DLD1 (cell line): ENCODE measurements around the gene COX7A2.

Experiments
- in situ Hi-C: cut with HindIII; loops from 2 replicates; pipeline ENCODE4 v1.10.0; 2017; ENCODE audit warnings: low sequenced_read_pairs

The COX7A2 gene, protein sequence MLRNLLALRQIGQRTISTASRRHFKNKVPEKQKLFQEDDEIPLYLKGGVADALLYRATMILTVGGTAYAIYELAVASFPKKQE

GRCh38 chr6:75243333-75244062 is at the start of gene COX7A2:
Gene COX7A2 (minus strand): TSS chr6:75243801. CDS start chr6:75243734, 67 bp downstream.
- in situ Hi-C loops: no loop called here

- in situ Hi-C loops: no loop called here
Measured at GRCh38 chr6:75292555-75292954, 49.0 kb upstream of the COX7A2 start.

DNA sequence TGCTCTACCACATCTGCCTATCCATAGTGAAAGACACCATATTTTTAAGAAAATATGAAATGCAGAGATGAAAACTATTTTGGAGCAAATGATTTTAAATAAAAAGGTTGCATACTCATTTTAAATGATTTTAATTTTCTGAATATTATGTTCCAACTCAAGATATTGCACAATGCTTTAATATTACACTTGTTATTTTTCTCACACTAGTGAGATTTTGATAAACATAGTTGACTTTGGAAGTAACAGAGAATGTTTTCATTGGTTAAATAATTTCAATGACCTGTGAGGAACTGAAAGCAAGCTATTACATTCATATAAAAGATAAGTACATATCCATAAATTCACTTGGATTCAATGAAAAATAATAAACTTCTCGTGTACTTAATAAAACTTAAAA is 48.1 kb upstream of the COX7A2 start:
- in situ Hi-C loops: no loop called here

DNA sequence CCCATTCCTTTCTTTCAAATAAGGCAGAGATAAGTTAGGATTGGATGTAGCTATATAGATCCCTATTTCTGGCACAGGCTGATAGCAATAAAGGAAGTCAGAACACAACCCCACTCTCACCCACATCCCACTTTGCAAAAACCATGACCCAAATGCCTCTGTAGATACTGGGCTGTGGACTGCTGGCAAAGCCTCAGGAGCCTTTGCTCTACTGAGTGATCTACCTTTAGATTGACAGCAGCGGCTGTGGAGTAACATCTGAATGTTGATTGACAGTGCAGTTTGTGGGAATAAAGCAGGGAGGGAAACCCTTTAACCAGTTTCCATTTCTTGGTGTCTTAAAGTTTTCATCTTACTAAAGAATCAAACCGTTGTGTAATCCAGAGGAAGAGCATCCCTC is 47.7 kb upstream of the COX7A2 start:
- in situ Hi-C loops: no loop called here

- in situ Hi-C loops: no loop called here
Measured at GRCh38 chr6:75290136-75290945, 46.7 kb upstream of the COX7A2 start.

DNA sequence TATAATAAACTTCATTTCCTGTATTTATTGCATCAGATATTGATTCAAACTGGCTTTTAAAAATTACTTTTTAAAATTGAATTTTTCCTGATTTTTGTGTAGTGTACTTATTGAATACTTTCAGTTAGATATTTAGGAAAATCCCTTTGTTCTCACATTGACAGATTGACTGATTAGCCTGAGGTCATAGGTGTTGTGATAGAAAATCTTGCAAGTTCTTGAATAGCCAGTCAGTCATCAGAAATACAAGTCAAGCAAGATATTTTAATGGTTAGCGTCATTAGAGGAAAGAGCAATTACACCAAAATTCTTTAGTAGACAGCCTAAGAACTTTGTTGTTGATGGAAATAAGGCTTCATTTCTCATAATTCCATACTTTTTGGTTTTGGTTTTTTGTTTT is 44.4 kb upstream of the COX7A2 start:
- in situ Hi-C loops: no loop called here

DNA sequence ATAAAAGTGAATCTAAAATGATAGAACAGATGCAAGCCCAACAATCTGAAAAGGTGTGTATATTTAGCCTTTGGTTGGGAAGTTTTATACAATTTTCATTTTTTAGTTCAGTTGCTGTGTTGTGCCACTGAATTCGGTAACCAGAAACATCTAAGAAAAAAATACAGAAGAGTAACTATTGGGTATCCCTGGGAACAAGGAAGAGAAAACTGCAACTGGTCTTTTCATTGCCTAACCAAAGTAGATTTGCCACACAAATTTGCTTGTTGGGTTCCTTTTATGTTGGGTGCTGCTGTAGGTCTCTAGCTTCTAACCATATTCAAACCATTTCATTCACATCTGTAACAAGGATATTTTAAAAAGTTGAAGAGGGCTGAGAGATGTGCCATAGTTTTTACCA is 43.8 kb upstream of the COX7A2 start:
- in situ Hi-C loops: no loop called here

DNA sequence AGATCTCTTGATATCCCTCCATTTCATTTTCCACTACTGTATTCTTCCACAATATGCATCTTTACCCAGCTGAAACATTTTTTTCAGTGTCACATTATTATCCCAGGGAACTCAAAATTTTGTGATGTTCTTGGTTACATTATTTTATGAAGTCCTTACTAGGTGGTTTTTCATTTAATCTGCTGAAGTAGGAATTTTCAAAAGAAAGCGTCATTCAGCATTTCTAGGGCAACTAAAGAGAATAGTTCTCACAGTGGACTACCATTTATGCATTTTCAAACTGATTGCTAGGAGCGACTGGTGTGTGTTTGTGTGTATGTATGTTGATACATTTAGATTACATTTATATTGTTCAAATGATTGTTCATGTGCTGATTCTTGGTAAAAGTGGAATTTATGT is 43.4 kb upstream of the COX7A2 start:
- in situ Hi-C loops: no loop called here

- in situ Hi-C loops: no loop called here
Measured at GRCh38 chr6:75285283-75285639, 41.7 kb upstream of the COX7A2 start.

DNA sequence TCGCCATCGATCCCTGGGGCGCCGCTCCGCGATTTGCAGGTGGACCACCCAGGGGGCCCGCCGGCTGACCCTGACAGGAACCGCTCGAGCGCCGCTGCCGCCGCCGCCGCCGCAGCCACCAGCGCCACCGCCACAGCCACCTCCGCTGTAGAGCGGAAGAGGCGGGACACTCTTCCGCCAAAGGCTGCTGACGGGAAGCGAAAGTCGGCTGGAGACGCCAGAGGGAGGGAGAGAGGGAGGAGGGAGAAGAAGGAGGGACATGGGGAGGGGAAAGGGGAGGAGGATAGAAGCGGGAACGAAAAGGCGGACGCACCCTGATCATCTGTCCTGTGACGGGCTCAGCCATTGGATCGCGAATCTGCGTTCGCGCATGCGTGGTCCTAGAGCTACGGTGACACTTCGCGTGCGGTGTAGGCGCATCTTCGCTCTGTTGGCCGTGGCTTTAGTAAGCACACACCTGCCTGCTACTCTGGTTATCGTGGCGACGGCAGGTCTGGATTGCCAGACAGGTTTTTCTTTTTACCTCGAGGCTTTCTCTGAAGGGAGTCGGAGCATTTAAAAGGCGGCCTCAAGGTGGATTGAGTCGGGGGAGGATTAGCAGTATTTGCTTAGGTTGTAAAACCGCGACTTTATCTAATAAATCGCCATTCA is 41.2 kb upstream of the COX7A2 start, which contains the start of gene TMEM30A:
TSS of gene TMEM30A (minus strand) at position 161 of the 651 bp plus-strand sequence. CDS start at position 7, 154 bp downstream.
- in situ Hi-C loops: no loop called here

DNA sequence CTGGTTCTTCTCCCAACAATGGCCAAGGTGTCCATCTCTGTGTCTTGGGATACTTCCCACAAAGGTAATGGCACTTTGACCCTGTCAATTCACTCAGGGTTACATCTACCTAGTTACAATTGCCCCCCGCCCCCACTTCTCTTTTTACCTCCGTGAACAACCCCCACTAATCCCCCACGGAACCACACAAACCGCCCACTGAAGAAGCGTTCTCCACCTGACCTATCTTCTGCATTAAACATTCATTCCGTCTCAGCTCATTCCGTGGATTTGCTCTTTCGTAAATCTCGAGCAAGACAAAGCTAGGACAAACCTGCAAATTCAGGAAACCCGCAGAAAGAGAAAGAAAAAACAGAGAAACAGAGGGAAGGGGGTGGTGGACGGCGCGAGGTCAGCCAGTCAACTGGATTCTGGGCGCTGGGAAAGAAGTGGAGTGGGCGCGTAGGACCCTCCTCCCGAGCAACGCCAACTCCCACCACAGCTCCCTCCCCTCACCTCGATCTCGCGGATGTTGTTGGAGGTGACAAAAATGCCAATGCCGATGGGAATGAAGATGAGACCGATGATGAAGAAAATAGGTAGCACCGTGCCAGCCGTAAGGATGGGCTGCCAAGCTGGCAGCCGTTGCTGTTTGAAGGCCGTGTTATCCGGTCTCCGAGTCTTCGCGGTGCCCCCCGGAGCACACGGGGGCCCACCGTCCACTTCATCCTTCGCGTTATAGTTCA is 40.5 kb upstream of the COX7A2 start:
- in situ Hi-C loops: no loop called here

DNA sequence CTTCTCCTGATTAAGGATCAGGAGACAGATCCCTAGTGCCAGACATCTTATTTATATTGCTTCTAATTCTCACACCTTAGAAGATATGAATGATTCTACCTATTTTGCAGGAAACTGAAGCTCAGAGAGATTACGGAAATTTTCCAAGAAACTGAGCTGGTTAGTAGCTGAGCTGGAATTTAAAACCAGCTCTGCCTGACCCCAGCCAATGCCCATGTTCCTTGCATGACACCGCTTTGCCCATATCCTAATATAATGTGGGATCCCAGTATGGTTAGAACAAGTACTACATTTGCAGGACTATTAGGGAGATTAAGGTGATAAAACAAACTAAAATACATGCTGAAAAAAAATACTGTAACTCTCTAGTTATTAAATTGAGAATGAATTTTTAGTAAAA is 39.1 kb upstream of the COX7A2 start:
- in situ Hi-C loops: no loop called here

DNA sequence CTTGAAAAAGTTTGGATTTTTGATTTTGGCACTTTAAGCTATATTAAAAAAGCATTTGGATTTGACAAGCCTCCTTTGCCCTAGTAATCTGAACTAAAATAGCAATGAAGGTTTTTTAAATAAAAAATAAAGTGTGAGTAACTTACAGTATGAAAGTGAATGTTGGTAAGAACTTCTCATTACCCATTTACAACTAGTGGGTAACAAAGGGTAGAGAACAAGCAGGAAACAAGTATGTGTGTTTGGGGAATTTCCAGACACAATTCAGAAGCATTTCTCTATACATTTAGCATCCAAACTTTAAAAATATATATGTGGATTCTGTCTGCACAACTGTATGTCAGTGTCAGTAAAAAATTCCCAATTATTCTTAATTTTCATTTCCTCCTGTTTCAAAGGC is 38.1 kb upstream of the COX7A2 start:
- in situ Hi-C loops: no loop called here

- in situ Hi-C loops: no loop called here
Measured at GRCh38 chr6:75280131-75280855, 36.7 kb upstream of the COX7A2 start.

DNA sequence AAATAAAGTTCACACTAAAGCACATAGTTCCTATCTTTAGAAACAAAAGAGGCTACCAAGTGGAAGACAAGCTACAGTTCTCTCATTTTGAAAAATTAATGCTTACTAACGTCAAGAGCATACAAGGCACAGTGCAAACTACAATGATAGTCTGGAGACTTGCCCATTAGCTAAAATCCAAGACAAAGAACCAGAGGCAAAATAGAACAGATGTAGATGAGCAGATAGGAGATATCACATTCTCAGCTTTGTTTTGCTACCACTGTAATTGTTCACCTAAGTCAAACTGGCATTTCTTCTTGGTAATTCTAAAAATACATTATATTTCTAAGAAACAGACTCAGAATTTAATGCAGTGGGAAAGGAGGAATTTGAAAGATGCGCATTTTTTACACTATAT is 35.8 kb upstream of the COX7A2 start:
- in situ Hi-C loops: no loop called here

- in situ Hi-C loops: no loop called here
Measured at GRCh38 chr6:75278474-75279077, 35.0 kb upstream of the COX7A2 start.

- in situ Hi-C loops: no loop called here
Measured at GRCh38 chr6:75275067-75275466, 31.5 kb upstream of the COX7A2 start.

DNA sequence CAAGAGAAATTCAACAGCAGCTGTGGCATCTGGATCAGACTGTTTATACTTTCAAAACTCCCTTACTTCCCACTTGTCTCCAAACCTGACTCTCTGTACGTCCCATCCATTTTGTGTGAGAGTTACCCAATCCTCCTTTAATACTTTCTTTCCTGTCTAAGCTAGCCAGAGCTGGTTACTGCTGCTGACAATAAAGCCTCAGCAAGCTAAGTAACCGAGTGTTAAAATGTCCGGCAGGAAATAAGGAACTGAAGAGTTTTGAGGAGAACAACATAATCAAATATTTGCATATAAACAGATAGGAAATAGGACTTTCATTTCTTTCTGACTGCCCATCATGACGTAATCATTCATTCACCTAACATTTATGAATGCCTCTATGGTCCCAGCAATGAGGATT is 29.4 kb upstream of the COX7A2 start:
- in situ Hi-C loops: no loop called here

- in situ Hi-C loops: no loop called here
Measured at GRCh38 chr6:75272145-75272840, 28.7 kb upstream of the COX7A2 start.
